PC-3 (cell line): Measurements from ENCODE around the gene SRSF5.

Experiments used
- EZH2 ChIP-seq: fragments of 300-600 bp; sonication (generic); IDR thresholded peaks from one replicate; pipeline ENCODE4 v1.6.1; 2017; ENCODE audit warnings: antibody characterized with exemption, mild to moderate bottlenecking, low read length; ENCODE audit not compliant: unreplicated experiment
- EZH2phosphoT487 ChIP-seq: fragments of 300-600 bp; sonication (generic); IDR thresholded peaks from 2 replicates; pipeline ENCODE4 v1.6.1; 2018; ENCODE audit warnings: mild to moderate bottlenecking, antibody characterized with exemption, low read length, borderline replicate concordance
- TF ChIP-seq, protein P1 (sequence below): fragments of 300-600 bp; sonication (generic); conservative IDR thresholded peaks from 2 replicates; pipeline ENCODE4 v1.5.1; 2017; ENCODE audit warnings: antibody characterized with exemption, low read depth, mild to moderate bottlenecking, low read length

DNA sequence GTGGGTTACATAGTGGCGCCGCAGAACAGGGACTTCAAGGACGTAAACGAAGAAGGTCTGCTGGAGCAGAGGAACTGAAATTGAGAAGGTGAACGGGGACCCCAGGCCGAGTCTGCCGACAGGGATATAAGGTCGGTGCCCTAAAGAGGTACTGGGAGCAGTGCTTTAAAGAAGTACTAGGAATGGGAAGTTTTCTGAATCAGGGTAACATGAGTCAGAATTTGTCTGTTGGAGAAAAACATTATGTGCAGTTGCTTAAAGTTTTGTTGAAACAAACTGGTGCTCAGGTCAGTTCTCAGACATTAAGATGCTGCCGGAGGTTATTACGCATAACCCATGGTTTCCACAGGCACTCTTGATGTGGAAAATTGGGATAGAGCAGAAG, 44.9 kb downstream of the SRSF5 start:
- TF ChIP-seq, protein P1, sequence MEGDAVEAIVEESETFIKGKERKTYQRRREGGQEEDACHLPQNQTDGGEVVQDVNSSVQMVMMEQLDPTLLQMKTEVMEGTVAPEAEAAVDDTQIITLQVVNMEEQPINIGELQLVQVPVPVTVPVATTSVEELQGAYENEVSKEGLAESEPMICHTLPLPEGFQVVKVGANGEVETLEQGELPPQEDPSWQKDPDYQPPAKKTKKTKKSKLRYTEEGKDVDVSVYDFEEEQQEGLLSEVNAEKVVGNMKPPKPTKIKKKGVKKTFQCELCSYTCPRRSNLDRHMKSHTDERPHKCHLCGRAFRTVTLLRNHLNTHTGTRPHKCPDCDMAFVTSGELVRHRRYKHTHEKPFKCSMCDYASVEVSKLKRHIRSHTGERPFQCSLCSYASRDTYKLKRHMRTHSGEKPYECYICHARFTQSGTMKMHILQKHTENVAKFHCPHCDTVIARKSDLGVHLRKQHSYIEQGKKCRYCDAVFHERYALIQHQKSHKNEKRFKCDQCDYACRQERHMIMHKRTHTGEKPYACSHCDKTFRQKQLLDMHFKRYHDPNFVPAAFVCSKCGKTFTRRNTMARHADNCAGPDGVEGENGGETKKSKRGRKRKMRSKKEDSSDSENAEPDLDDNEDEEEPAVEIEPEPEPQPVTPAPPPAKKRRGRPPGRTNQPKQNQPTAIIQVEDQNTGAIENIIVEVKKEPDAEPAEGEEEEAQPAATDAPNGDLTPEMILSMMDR: no peak
- TF ChIP-seq EZH2 (no peak), EZH2phosphoT487 (no peak)
